ENCODE results near the gene PHF21A.

DNA sequence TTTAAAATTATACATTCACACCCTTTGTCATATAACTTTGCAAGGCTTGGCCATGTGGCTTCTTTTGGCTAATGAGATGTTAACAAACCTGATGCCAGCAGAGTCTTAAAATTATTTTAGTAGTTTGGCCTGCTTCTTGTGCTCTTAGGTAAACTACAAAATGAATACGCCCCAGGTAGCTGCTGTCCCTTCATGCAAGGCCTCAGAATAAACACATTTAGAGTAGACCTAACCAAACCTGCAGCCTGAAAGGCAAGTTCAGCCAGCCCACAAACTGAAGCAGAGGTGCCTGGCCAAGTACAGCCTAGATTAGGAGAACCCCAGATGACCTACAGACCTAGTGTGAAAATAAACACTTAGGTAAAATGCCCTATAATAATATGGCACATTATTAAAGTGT is 50.2 kb downstream of the PHF21A start:
- TF ChIP-seq, protein P1, sequence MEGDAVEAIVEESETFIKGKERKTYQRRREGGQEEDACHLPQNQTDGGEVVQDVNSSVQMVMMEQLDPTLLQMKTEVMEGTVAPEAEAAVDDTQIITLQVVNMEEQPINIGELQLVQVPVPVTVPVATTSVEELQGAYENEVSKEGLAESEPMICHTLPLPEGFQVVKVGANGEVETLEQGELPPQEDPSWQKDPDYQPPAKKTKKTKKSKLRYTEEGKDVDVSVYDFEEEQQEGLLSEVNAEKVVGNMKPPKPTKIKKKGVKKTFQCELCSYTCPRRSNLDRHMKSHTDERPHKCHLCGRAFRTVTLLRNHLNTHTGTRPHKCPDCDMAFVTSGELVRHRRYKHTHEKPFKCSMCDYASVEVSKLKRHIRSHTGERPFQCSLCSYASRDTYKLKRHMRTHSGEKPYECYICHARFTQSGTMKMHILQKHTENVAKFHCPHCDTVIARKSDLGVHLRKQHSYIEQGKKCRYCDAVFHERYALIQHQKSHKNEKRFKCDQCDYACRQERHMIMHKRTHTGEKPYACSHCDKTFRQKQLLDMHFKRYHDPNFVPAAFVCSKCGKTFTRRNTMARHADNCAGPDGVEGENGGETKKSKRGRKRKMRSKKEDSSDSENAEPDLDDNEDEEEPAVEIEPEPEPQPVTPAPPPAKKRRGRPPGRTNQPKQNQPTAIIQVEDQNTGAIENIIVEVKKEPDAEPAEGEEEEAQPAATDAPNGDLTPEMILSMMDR (IDR thresholded peaks at IDR 0.05) = no peak
- no peak for TF ChIP-seq EZH2 (IDR thresholded peaks at IDR 0.05)

All from neural progenitor cell (in vitro differentiated cells).